Amniotic epithelial cell (primary cell): ENCODE results near the gene SCAMP1.
A peak's percentile ranks its signal among the peaks of the same experiment; 100 is the strongest.
"Not testable (repeated sequence)": the region's sequence is repeated elsewhere in the genome, so short reads cannot be mapped to it uniquely, and the experiment has no call there.

Experiments used
- DNase-seq: peaks from one replicate; pipeline ENCODE4 v3.0.0-alpha.2; 2010; ENCODE audit warnings: low read depth

The SCAMP1 gene, protein sequence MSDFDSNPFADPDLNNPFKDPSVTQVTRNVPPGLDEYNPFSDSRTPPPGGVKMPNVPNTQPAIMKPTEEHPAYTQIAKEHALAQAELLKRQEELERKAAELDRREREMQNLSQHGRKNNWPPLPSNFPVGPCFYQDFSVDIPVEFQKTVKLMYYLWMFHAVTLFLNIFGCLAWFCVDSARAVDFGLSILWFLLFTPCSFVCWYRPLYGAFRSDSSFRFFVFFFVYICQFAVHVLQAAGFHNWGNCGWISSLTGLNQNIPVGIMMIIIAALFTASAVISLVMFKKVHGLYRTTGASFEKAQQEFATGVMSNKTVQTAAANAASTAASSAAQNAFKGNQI

GRCh38 chr5:78359831-78360673 is at the start of gene SCAMP1:
Gene SCAMP1 (plus strand): TSS chr5:78360617. CDS start chr5:78360672, 55 bp downstream.
- peak; percentile 86 for DNase-seq

DNA sequence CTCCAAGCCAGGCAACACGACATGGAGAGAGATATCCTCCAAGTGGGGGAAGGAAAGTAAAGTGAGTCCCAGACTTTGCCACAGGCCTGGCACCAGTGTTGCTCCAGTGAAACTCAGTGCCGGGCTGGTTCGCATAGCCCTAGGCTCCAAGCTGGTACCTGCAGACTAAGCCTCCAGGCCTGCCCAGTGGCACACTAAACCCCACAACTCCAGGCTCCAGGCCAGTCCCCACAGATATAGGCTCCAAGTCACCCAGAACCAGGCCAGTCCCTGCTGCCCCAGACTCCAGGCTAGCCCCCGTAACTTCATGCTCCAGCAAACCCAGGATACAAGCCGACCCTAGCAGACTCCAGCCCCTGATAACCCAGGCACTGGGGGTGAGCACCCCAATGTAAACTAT is 42.9 kb upstream of the SCAMP1 start:
- no peak for DNase-seq

DNA sequence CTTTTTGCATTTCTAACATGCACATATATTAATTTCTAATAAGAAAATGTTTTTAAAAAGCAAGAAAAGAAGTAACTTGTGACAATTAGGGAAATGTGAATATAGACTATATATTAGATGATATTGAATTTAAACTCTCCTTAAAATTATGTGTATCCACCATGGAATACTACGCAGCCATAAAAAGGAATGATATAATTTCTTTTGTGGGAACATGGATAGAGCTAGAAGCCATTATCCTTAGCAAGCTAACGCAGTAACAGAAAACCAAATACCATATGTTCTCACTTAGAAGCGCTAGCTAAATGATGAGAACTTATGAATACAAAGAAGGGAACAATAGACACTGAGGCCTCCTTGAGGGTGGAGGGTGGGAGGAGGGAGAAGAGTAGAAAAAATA is 42.1 kb upstream of the SCAMP1 start:
- no peak for DNase-seq

GRCh38 chr5:78320401-78320800 is 40.0 kb upstream of the SCAMP1 start:
- DNase-seq, result peak; percentile 49

- DNase-seq, result no peak
These were observed 37.2 kb upstream of the SCAMP1 start for GRCh38 chr5:78323241-78323640.

- no peak for DNase-seq
These were observed 33.5 kb upstream of the SCAMP1 start for GRCh38 chr5:78326930-78327329.

DNA sequence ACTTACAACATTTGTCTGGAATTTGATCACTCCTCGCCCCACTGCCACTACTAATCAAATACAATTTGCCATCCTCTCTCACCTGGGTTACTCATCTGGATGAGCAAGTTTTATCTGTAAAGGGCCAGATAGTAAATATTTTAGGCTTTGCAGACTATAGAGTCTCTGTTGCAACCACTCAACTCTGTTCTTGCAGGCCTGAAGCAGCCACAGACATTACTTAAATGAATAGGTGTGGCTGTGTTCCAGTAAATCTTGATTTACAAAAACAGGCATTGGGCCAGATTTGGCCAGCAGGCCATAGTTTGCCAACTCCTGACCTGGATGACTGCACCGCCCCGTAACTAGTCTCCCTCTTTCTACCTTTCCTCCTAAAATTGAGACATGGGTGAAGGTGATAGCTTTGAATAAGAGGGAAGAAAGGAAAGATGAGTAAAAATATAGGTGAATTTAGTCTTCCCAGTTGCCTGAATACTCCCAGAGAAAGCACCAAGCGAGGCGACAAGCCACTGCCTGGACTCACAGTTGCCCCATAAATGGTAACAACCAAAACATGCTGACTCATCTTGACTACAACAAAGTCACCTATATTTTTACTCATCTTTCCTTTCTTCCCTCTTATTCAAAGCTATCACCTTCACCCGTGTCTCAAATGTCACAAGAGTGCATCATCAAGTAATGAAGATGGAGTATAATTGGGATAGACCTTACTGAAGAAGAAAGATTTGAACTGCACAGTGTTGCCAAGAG is 32.5 kb upstream of the SCAMP1 start:
- DNase-seq, result peak; percentile 33

- DNase-seq, result peak; percentile 75
These were observed 31.7 kb upstream of the SCAMP1 start for GRCh38 chr5:78328585-78329173.

GRCh38 chr5:78331523-78332080 is 28.8 kb upstream of the SCAMP1 start:
- DNase-seq, result no peak

DNA sequence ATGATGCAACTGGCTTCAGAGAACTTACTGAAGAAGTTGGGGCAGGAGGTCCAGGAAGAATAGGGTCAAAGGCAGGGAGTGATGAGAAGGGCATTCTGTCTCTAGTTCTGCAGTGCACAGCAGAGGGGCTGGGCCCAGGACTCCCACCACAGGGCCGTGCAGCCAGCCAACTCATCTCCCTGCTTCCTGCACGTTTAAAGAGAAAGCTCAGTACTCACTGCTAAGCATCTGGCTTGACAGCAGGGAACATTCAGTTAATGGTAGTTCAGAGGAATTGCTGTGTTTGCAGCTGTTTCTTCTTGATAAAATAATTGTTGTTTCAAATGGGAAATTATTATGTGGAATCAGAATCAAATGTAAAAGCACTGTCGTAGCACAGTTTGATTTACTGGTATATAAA is 25.6 kb upstream of the SCAMP1 start:
- no peak for DNase-seq

- DNase-seq, result no peak
These were observed 24.4 kb upstream of the SCAMP1 start for GRCh38 chr5:78335976-78336375.

- DNase-seq, result no peak
These were observed 23.7 kb upstream of the SCAMP1 start for GRCh38 chr5:78336698-78337097.

DNA sequence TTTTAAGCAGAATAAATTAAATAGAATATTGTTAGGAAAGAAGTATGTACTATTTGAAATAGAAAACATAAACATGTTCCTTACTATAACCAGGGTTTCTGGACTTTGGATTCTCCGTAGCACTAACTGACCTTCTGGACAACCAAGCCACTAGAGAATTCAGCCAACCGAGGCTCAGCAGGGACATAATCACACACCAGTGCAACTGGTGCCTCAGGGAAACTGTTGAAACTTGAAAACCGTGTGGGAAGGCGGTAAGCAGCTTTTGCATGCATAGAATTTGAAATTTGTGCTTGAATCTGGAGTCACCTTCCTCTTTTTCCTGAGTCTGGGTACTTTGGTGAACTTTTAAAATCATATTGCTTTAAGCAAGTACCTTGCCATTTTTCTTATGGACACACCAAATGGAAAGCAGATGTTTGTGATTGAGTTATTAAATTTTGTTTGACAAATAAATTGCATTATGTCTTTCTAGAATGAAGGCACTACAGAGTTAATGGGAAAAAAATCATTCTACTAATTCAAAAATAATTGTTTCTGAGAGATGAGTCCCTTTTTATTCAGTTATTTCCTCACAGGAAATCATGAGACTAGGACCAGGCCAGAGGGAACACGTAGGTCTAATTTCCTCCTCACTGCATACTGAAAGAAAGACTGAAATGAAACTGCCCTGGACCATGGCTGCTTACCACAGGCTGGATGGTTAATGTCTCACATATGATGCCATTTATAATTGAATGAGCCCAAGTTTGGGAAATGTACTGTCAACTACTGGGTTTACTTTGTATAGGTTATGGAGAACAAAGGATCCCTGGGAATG is 20.6 kb upstream of the SCAMP1 start:
- no peak for DNase-seq

DNA sequence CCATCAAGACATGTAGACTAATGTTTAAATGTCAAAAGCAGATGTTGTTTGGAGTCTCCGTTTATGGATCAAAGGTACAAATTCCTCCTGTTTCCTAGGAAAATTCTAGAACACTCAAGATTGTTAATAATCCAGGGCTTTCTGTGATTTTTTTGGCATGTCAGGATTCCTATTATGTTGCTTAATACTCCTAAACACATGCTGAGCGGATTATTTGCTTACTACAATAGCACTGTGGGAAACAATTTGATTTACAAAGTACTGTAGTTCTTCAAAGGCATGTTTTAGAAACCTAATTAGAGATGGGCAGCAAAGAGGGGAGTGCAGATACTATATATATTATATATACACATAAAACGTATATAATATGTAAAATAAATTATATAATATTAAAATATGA is 19.0 kb upstream of the SCAMP1 start:
- no peak for DNase-seq

DNA sequence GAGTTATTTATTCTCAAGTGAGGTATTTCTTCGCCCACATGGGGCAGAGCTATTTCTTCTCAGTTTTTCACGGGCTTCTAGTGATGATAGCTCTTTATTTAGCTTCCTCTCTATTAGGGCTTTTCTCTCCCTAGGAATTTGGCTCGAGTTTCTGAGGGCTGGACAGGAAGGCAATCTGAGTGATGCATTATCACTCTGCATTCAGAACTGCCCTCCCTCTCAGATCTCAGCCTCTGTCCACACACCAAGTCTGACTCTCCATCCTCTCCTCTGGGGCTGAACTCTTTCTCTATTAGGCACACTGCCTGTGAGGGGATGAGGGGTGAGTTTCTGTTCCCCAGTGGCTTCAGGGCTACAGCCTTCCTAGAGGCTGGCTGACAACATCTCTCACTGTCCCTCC is 14.9 kb upstream of the SCAMP1 start:
- peak; percentile 62 for DNase-seq

- peak; percentile 50 for DNase-seq
These were observed 6.9 kb upstream of the SCAMP1 start for GRCh38 chr5:78353520-78353919.

DNA sequence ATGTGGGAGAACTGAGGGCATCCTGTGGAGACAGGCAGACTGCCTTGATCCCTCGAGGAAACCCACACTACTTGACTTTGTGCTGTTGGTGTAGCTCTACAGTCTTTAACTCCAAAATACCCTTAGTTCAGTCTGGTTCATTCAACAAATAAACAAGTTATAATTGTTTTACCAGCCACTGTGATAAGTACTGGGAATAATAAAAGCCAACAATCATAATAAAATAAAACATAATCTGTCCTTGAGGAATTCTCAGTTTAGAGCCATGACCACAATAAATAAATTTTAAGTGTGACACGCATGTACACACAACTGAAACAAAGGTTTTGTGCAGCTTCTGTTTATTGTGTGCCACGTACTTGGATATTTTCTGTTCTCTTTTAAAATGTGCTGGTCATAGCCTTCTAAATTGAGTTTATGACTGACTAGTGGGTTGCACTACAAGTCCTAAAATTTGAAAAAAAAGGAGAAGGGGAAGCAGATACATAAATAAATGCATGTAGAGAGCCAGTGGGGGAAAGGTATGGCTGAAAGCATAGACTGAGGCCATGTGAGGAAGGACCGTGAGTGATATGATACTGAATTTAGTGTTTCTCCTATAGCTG is 6.2 kb upstream of the SCAMP1 start:
- DNase-seq, result no peak

DNA sequence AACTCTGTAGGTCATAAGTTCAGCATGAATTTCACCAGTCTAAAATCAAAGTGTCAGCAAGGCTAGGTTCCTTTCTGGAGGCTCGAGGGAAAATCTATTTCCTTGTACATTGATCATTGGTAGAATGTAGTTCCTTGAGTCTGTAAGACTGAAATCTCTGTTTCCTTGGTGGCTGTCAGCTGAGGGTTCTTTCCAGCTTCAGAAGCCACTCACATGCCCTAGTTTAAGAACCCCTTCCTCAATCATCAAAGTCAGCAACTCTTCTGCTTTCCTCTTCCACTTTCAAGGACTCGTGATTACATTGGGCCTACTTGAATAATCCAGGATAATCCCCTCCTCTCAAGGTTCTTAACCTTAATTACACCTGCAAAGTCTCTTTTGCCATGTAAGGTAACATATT is 4.9 kb upstream of the SCAMP1 start:
- no peak for DNase-seq

DNA sequence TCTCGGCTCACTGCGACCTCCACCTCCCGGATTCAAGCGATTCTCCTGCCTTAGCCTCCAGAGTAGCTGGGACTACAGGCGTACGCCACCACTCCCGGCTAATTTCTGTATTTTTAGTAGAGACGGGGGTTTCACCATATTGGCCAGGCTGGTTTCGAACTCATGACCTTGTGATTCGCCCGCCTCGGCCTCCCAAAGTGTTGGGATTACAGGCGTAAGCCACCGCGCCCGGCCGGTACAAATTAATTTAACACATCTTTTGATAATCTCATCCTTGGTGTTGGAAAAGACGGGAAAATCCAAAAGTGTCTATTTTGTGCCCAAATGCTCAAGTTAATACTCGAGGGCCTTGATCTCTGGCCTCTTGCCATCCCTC is 974 bp upstream of the SCAMP1 start:
- DNase-seq, result not testable (repeated sequence)

DNA sequence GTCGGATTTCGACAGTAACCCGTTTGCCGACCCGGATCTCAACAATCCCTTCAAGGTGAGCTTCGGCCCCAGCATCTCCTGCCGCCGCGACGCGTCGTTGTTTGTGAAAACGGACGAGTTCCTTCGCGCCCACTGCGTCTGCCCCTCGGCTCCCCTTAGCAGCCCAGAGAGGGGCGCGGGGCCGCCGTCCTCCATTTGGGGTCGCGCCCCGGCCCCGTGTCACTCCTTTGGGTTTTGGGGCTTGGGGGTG is 182 bp downstream of the SCAMP1 start:
- no peak for DNase-seq
